Measurements from ENCODE around the gene STAG1. TPM values are rescaled to one million over a fixed set of nuclear protein-coding genes. Genes with fewer than 3 reads are reported as not detected.

The STAG1 gene
- polyA plus RNA-seq, 1 donor from 2014 or later, result 30.8 TPM

GRCh38 chr3:136351351-136351750 is 400.8 kb downstream of the STAG1 start:
- TF ChIP-seq POLR2AphosphoS5 (IDR thresholded peaks at IDR 0.05) (no peak), REST (IDR thresholded peaks at IDR 0.05; ENCODE audit: borderline replicate concordance) (no peak), EP300 (conservative IDR thresholded peaks at IDR 0.05; ENCODE audit: poor library complexity, severe bottlenecking) (no peak), MXI1 (conservative IDR thresholded peaks at IDR 0.05; ENCODE audit: poor library complexity, severe bottlenecking) (no peak), EZH2 (IDR thresholded peaks at IDR 0.05; ENCODE audit: borderline replicate concordance, insufficient read depth, low read length, poor library complexity, severe bottlenecking) (no peak), SMC3 (conservative IDR thresholded peaks at IDR 0.05; ENCODE audit: poor library complexity) (no peak), RAD21 (conservative IDR thresholded peaks at IDR 0.05) (no peak), CTCF (IDR thresholded peaks at IDR 0.05; ENCODE audit: poor library complexity, severe bottlenecking) (no peak), TAF1 (IDR thresholded peaks at IDR 0.05; ENCODE audit: low read depth) (no peak)
- no peak overlapping the region for H3K4me3 ChIP-seq (ENCODE audit: low read length)
- no peaks in the 10 kb centered on the region for H3K9me2 ChIP-seq (ENCODE audit: insufficient read depth, low read length)
- no peaks in the 10 kb centered on the region for H3K36me3 ChIP-seq (ENCODE audit: insufficient read depth, low read length)
- H2AFZ ChIP-seq (ENCODE audit: low read depth, low read length), result no peak overlapping the region
- H3K27me3 ChIP-seq (ENCODE audit: insufficient read depth, low read depth, low read length), result no peaks in the 10 kb centered on the region
- no peaks in the 10 kb centered on the region for H3K9me3 ChIP-seq (ENCODE audit: low read length)
- no peaks in the 10 kb centered on the region for H3K79me2 ChIP-seq (replicated peaks; ENCODE audit: insufficient read depth, low read length)
- no peak overlapping the region for H3K9ac ChIP-seq (ENCODE audit: low read length)
- H3K27ac ChIP-seq (ENCODE audit: low read length), result no peak overlapping the region
- H3K4me2 ChIP-seq (ENCODE audit: low read length), result no peak overlapping the region
- no peaks in the 10 kb centered on the region for H4K20me1 ChIP-seq (ENCODE audit: insufficient read depth)
- H3F3A ChIP-seq (ENCODE audit: insufficient read depth, low read length, poor library complexity, severe bottlenecking), result no peaks in the 10 kb centered on the region

- Histone ChIP-seq H3K79me2 (replicated peaks; ENCODE audit: insufficient read depth, low read length) (no peaks in the 10 kb centered on the region), H3F3A (ENCODE audit: insufficient read depth, low read length, poor library complexity, severe bottlenecking) (no peaks in the 10 kb centered on the region), H4K20me1 (ENCODE audit: insufficient read depth) (no peaks in the 10 kb centered on the region), H3K27me3 (ENCODE audit: insufficient read depth, low read depth, low read length) (no peaks in the 10 kb centered on the region), H3K4me3 (ENCODE audit: low read length) (no peak overlapping the region), H3K4me2 (ENCODE audit: low read length) (no peak overlapping the region), H3K9ac (ENCODE audit: low read length) (no peak overlapping the region), H3K27ac (ENCODE audit: low read length) (no peak overlapping the region), H3K9me3 (ENCODE audit: low read length) (no peaks in the 10 kb centered on the region), H3K9me2 (ENCODE audit: insufficient read depth, low read length) (no peaks in the 10 kb centered on the region), H2AFZ (ENCODE audit: low read depth, low read length) (no peak overlapping the region), H3K36me3 (ENCODE audit: insufficient read depth, low read length) (no peaks in the 10 kb centered on the region)
- TF ChIP-seq CTCF (IDR thresholded peaks at IDR 0.05; ENCODE audit: poor library complexity, severe bottlenecking), result no peak
- no peak for TF ChIP-seq REST (IDR thresholded peaks at IDR 0.05; ENCODE audit: borderline replicate concordance)
- no peak for TF ChIP-seq SMC3 (conservative IDR thresholded peaks at IDR 0.05; ENCODE audit: poor library complexity)
- no peak for TF ChIP-seq EZH2 (IDR thresholded peaks at IDR 0.05; ENCODE audit: borderline replicate concordance, insufficient read depth, low read length, poor library complexity, severe bottlenecking)
- TF ChIP-seq TAF1 (IDR thresholded peaks at IDR 0.05; ENCODE audit: low read depth), result no peak
- no peak for TF ChIP-seq EP300 (conservative IDR thresholded peaks at IDR 0.05; ENCODE audit: poor library complexity, severe bottlenecking)
- TF ChIP-seq MXI1 (conservative IDR thresholded peaks at IDR 0.05; ENCODE audit: poor library complexity, severe bottlenecking), result no peak
- no peak for TF ChIP-seq RAD21 (conservative IDR thresholded peaks at IDR 0.05)
- no peak for TF ChIP-seq POLR2AphosphoS5 (IDR thresholded peaks at IDR 0.05)
Observed at GRCh38 chr3:136350557-136350956, 401.6 kb downstream of the STAG1 start.

Measured in neural cell (in vitro differentiated cells).